Motor neuron (in vitro differentiated cells): ENCODE measurements around the gene ACP7. TPM values are rescaled to one million over a fixed set of nuclear protein-coding genes. Genes with fewer than 3 reads are reported as not detected.

Experiments
- ATAC-seq, 8 experiments: fragments of 200-7000 bp; cut with Tn5 transposase; replicated peaks in 6 of 8; 2 replicates each; pipeline ENCODE4 v1.8.0; 2021; ENCODE audit warnings: mild to moderate bottlenecking in 8 of 8, moderate library complexity in 8 of 8
- H3K27ac ChIP-seq, 2 donors: fragments of 250-450 bp; sonication (Bioruptor Pico); 2 replicates each; pipeline ENCODE4 v1.9.0; 2021; ENCODE audit warnings: antibody characterized with exemption in 2 of 2, mild to moderate bottlenecking in 2 of 2, moderate library complexity in 1 of 2
- H3K4me1 ChIP-seq, 2 donors: fragments of 250-450 bp; sonication (Bioruptor Pico); replicated peaks in 1 of 2; 2 replicates each; pipeline ENCODE4 v1.6.1; 2021; ENCODE audit warnings: antibody characterized with exemption in 2 of 2, mild to moderate bottlenecking in 2 of 2, moderate library complexity in 1 of 2
- H3K4me3 ChIP-seq, 5 donors: fragments of 250-450 bp; sonication (Bioruptor Pico); 2 replicates each; pipeline ENCODE4 v1.9.0; 2021; ENCODE audit warnings: antibody characterized with exemption in 5 of 5, mild to moderate bottlenecking in 5 of 5, moderate library complexity in 4 of 5
- WGBS, 10 experiments: fragments of 450-650 bp; shearing (Covaris generic); methylation state at CpG; one replicate each; pipeline ENCODE4 v1.0.0; 2022; 5-methylcytosine and 5-hydroxymethylcytosine counted together
- in situ Hi-C, 9 experiments: fragments of 400-800 bp; cut with MboI; loops; one replicate each; pipeline ENCODE4 v1.15.0; 2021; ENCODE audit warnings: low sequenced_read_pairs in 9 of 9, low pct_unique_long_range_greater_than_20kb in 2 of 9; ENCODE audit not compliant: unreplicated experiment in 9 of 9
- total RNA-seq, 8 experiments: library from RNA; unstranded; fragments of 300-600 nt; gene quantifications; 2 replicates each; pipeline versions ENCODE4 v1.2.3 to v1.2.4, GENCODE V29; 2022

The ACP7 gene
- total RNA-seq, 8 experiments from 2014 or later, result 0.07 to 0.42 (median 0.15) TPM; not detected in 3

DNA sequence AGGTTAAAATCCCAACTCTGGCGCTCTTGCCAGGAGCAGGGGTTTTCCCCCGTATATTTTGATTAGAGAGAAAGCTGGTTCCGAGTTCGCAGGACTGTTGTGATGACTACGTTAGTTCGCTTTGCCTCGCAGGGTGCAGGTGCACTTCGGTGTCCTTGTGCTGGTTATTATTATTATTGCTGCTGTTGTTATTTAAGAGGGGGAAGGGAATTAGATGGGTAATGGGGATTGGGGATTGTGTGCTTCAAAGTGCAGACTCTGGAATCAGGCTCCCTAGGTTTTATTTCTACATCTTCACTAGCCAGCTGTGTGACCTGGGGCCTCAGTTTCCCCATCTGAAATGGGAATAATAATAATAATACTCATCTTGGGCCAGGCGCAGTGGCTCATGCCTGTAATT is 15.2 kb downstream of the ACP7 start:
- in situ Hi-C loops, result no loop called here
- WGBS, 10 experiments, result 13 to 100% (median 77%) methylated on average over 1 to 4 of the region's 9 CpGs; no CpG with 5 or more reads in 6 of the 10 experiments
- H3K4me1 ChIP-seq, result no peaks in the 10 kb centered on the region
- no peak overlapping the region for H3K4me3 ChIP-seq
- no peak for ATAC-seq
- H3K27ac ChIP-seq, result no peak overlapping the region

DNA sequence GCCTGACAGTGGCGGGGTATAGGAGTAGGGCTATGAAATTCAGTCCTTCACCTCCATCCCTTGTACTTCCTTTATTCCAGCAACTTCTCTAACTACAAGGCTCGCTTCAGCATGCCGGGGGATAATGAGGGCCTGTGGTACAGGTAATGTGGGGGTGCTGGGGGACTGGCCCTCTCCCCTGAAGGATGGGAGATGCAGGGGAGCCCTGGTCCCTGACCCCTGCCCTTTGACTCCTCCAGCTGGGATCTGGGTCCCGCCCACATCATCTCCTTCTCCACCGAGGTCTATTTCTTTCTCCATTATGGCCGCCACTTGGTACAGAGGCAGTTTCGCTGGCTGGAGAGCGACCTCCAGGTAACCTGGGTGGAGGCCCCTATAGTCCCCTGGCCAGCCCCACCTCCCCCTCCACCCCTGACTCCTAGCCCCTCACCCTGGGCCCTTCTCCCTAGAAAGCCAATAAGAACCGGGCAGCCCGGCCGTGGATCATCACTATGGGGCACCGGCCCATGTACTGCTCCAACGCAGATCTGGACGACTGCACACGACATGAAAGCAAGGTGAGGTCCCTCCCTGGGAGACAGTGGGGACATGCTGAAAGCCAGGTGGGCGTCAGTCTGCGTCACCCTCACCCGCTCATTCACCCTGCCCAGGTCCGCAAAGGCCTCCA is 16.5 kb downstream of the ACP7 start:
- WGBS, 10 experiments, result 80 to 100% (median 100%) methylated on average over 1 to 2 of the region's 19 CpGs; no CpG with 5 or more reads in 7 of the 10 experiments
- Histone ChIP-seq H3K4me1 (no peaks in the 10 kb centered on the region), H3K27ac (no peak overlapping the region), H3K4me3 (no peak overlapping the region)
- no peak for ATAC-seq
- in situ Hi-C loops, result loop anchor here in 3 of 9 experiments (25.0 kb wide), 2 partner anchors 212 to 237 kb away; partner anchors contain the start of genes GMFG (in 2 of the 3), SAMD4B (in 2 of the 3) and LRFN1 (in 1 of the 3)

DNA sequence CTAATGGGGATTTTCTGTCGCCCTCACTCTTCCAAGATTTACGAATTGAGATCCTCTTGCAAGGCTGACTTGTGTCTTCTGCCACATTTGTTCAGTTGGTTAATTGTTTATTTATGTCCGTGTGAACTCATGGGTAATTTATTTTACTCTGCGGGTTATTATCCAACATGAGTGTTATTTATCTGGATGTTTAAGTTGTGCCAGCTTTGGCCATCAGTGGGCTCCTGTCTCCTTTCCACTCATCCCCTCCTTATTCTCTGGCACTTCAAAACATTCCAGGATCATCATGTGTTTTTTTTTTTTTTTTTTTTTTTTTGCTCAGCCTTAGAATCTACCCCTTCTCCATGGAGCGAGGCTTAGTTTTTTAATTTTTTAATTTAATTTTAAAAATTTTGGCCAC is 19.0 kb downstream of the ACP7 start:
- no peak overlapping the region for H3K27ac ChIP-seq
- no peak for ATAC-seq
- in situ Hi-C loops, result loop anchor here in 3 of 9 experiments (25.0 kb wide), 2 partner anchors 209 to 234 kb away; partner anchors contain the start of genes GMFG (in 2 of the 3), SAMD4B (in 2 of the 3) and LRFN1 (in 1 of the 3)
- no peaks in the 10 kb centered on the region for H3K4me1 ChIP-seq
- 37 to 95% (median 64%) methylated on average over 2 to 5 of the region's 5 CpGs for WGBS, 10 experiments
- H3K4me3 ChIP-seq, result no peak overlapping the region

DNA sequence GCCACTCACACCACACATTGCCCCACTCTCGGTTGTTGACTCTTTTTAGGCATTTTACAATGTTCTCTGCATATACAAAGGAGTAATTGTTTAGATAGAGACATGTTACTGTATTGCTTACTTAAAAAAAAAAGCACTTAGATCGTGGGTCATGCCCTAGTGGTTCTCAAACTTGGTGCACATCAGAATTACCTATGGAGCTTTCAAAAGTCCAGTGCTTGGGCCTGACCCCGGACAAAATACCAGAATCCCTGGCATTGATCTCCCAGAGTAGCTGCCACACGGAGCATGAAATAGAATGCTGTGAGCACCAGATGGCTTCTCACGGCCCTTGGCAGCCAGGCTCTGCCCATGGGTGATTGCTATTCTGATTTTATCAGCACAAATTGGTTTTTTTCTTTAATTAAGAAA is 20.0 kb downstream of the ACP7 start:
- H3K4me1 ChIP-seq, result no peaks in the 10 kb centered on the region
- in situ Hi-C loops, result loop anchor here in 3 of 9 experiments (25.0 kb wide), 2 partner anchors 208 to 233 kb away; partner anchors contain the start of genes GMFG (in 2 of the 3), SAMD4B (in 2 of the 3) and LRFN1 (in 1 of the 3)
- no peak for ATAC-seq
- 20 to 88% (median 57%) methylated on average over 2 to 4 of the region's 5 CpGs; no CpG with 5 or more reads in 1 of the 10 experiments for WGBS, 10 experiments
- no peak overlapping the region for H3K4me3 ChIP-seq
- no peak overlapping the region for H3K27ac ChIP-seq

DNA sequence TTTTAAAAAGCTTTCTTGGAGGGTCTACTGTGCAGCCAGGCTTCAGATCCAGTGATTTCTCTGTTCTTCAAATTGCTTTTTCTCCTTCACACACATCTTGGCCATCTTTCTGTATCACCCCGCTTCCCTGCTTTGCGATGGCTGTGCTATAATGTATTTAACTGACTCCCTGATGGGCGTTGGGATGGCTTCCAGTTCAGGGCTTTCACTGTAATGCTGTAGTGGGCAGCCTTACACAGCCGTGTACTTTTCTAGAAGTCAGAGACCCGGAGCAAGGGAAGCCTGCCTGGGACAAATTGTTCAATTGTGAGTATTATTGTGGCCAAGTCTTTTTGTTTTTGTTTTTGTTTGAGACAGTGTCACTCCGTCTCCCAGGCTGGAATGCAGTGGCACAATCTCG is 22.0 kb downstream of the ACP7 start:
- in situ Hi-C loops, result loop anchor here in 3 of 9 experiments (25.0 kb wide), 2 partner anchors 206 to 231 kb away; partner anchors contain the start of genes GMFG (in 2 of the 3), SAMD4B (in 2 of the 3) and LRFN1 (in 1 of the 3)
- no peak for ATAC-seq

DNA sequence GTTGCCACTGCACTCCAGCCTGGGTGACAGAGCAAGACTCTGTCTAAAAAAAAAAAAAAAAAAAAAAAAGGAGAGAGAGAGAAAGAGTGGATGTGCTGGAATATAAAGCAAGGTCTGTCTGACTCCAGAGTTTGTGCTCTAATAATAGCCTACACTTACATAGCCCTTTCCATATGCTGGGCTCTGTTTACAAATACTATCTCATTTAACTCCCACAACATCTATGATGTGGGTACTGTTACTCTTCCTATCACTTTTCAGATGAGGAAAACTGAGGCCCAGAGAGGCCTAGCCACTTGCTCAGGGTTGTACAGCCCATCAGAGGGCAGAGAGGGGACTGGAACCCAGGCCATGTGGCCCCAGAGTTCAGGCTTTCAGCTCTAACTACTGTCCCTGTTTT is 25.5 kb downstream of the ACP7 start:
- no peaks in the 10 kb centered on the region for H3K4me1 ChIP-seq
- ATAC-seq, result no peak
- H3K4me3 ChIP-seq, result no peak overlapping the region
- H3K27ac ChIP-seq, result no peak overlapping the region
- in situ Hi-C loops, result loop anchor here in 7 of 9 experiments (10.0 to 25.0 kb wide), 4 partner anchors 203 to 228 kb away; partner anchors contain the start of genes LRFN1 (in 4 of the 7), GMFG (in 3 of the 7) and SAMD4B (in 2 of the 7)

More for the DNA sequence above, 22.0 kb downstream of the ACP7 start:
- 8 to 94% (median 65%) methylated on average over 1 to 3 of the region's 7 CpGs; no CpG with 5 or more reads in 2 of the 10 experiments for WGBS, 10 experiments
- no peak overlapping the region for H3K27ac ChIP-seq
- H3K4me3 ChIP-seq, result no peak overlapping the region
- H3K4me1 ChIP-seq, result no peaks in the 10 kb centered on the region

DNA sequence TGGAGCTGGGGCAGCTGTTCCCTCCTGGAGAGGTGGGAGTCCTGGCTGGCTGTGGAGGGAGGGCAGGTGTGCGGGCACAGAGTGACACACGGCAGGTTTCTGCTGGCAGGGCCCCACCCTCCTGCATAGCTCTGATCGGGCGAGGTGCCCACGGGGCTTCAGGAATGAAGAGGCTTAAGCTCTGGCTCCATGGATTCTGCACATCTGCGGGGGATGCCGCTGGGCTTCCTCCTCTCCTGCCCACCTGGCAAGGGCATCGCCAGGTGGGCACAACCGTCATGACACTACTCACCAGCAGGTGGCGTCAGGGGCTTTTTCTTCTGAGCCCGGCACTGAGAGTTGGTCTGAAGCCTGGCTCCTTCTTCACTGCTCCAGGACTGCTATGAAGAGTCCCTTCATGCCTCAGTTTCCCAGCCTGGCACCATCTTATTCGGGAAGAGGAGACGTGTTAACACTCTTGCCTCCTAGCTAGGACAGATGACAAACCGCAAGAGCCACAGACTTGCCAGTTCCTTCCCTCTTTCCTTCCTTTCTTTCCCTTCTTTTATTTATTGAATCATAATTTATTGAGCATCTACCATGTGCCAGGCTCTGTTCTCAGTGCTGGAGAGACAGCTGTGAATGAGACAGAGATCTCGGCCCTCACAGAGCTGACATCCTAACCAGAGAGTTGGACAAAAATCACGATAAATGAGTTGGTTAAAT is 26.2 kb downstream of the ACP7 start:
- peak; percentile 61 to 86 (median 70) for ATAC-seq
- WGBS, 10 experiments, result 0 to 50% (median 19%) methylated on average over 1 to 6 of the region's 16 CpGs; no CpG with 5 or more reads in 1 of the 10 experiments
- no peak overlapping the region for H3K4me3 ChIP-seq
- in situ Hi-C loops, result loop anchor here in 7 of 9 experiments (10.0 to 25.0 kb wide), 4 partner anchors 202 to 227 kb away; partner anchors contain the start of genes LRFN1 (in 4 of the 7), GMFG (in 3 of the 7) and SAMD4B (in 2 of the 7)
- no peak overlapping the region for H3K27ac ChIP-seq
- no peaks in the 10 kb centered on the region for H3K4me1 ChIP-seq

DNA sequence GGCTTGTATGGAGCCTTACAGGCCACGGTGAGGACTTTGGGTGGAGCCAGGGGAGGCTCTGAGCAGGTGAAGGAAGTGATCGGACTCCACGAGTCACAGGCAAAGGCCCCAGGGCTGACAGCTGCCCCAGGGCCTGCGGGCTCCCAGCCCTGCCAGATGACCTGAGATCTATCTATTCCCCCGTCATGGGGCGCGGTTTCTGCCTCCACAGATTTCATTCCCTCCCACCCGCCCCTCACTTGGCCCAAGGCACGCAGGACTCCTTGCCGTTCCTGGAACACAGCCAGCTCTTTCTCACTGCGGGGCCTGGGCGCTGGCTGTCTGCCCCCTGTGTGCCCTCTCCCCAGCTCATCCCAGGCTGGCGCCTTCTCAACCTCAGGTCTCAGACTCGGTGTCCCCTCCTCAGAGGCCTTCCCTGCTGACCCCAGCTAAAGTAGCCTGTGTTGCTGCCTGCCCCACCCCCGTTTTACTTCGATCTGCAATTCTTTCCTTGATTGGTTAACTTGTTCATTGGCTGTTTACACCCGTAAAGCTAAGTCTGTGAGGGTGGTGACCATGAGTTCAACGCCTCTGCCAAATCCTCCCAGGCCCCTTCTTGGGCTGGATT is 27.5 kb downstream of the ACP7 start:
- no peak overlapping the region for H3K4me3 ChIP-seq
- no peaks in the 10 kb centered on the region for H3K4me1 ChIP-seq
- H3K27ac ChIP-seq, result no peak overlapping the region
- peak in 4 of 8 experiments; percentile 52 to 77 (median 68) for ATAC-seq
- in situ Hi-C loops, result loop anchor here in 7 of 9 experiments (10.0 to 25.0 kb wide), 4 partner anchors 201 to 226 kb away; partner anchors contain the start of genes LRFN1 (in 4 of the 7), GMFG (in 3 of the 7) and SAMD4B (in 2 of the 7)
- 0 to 22% (median 18%) methylated on average over 2 to 5 of the region's 18 CpGs; no CpG with 5 or more reads in 6 of the 10 experiments for WGBS, 10 experiments

DNA sequence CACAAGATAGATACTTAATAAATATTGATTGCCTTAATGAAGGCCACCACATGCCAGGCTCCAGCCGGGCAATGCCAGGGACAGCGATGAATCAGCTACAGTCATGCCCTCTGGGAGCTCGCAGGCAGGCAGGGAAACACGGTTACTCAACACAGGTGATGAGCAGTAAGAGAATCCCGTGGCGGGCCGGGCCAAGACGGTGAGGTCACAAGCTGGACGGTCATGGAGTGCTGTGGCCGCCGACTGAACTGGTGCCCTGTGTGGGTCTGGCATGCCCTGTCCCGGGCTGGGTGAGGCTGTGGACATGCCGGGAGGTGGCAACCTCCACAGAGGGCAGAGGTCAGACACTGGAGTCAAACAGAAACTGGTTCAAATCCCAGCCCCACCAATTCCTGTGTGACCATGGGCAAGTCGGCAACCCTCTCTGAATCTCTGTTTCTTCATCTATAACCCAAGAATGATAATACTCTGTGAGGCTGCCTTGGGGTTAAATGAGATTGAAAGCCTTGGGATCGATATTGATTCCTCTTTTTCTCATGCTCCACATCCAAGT is 28.2 kb downstream of the ACP7 start:
- Histone ChIP-seq H3K27ac (no peak overlapping the region), H3K4me3 (no peak overlapping the region), H3K4me1 (no peaks in the 10 kb centered on the region)
- WGBS, 10 experiments, result 59 to 100% (median 83%) methylated on average over 1 to 6 of the region's 15 CpGs; no CpG with 5 or more reads in 2 of the 10 experiments
- in situ Hi-C loops, result loop anchor here in 7 of 9 experiments (10.0 to 25.0 kb wide), 4 partner anchors 200 to 225 kb away; partner anchors contain the start of genes LRFN1 (in 4 of the 7), GMFG (in 3 of the 7) and SAMD4B (in 2 of the 7)
- ATAC-seq, result no peak

DNA sequence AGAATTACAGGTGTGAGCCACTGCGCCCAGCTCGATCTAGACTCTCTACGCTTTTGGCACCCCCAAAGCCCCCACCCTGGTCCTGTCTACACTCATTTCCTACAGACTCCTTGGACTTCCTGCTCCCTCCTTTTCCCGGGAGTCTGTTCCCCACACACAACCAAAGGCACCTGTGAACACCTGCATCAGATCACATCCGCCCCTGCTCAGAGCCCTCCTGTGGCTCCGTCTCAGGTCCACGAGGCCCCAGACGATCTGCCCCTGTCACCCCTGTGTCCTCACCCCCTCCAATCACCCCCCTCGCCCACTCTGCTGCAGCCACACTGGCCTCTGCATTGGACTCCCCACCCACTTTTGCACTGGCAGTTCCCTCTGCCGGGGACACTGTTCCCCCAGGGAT is 29.0 kb downstream of the ACP7 start:
- 79 to 100% (median 90%) methylated on average over 1 to 2 of the region's 10 CpGs; no CpG with 5 or more reads in 7 of the 10 experiments for WGBS, 10 experiments
- H3K4me3 ChIP-seq, result no peak overlapping the region
- in situ Hi-C loops, result loop anchor here in 7 of 9 experiments (10.0 to 25.0 kb wide), 4 partner anchors 199 to 224 kb away; partner anchors contain the start of genes LRFN1 (in 4 of the 7), GMFG (in 3 of the 7) and SAMD4B (in 2 of the 7)
- H3K27ac ChIP-seq, result no peak overlapping the region
- no peak for ATAC-seq
- no peaks in the 10 kb centered on the region for H3K4me1 ChIP-seq

DNA sequence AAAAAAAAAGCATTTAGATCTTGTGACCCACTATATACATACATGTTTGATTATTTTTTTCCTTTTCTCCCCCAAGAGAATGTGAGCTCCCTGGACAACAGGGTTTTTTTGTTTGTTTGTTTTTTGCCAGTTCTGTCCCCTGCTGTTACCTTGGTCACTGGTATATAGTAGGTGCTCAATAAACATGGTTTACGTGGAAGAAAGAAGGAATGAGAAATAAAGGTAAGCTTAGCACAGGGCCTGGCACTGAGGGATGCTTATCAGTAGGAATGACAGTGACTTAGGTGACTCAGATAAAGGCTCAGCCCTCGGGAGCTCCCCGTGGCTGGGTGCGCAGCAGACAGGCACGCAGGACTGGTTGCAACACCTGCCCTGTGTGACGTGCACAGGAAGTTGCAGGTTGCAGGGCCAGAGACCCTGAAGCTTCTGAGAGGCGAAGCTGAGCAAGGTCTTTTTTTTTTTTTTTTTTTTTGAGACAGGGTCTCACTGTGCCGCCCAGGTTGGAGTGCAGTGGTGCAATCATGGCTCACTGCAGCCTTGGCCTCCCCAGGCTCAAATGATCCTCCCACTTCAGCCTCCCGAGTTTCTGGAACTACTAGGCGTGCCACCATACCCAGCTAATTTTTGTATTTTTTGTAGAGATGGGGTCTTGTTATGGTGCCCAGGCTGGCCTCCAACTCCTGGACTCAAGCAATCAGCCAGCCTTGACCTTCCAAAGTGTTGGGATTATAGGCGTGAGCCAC is 31.1 kb downstream of the ACP7 start:
- WGBS, 10 experiments, result 50 to 100% (median 75%) methylated on average over 1 to 7 of the region's 11 CpGs; no CpG with 5 or more reads in 2 of the 10 experiments
- in situ Hi-C loops, result loop anchor here in 7 of 9 experiments (10.0 to 25.0 kb wide), 4 partner anchors 197 to 222 kb away; partner anchors contain the start of genes LRFN1 (in 4 of the 7), GMFG (in 3 of the 7) and SAMD4B (in 2 of the 7)
- H3K4me1 ChIP-seq, result no peaks in the 10 kb centered on the region
- no peak overlapping the region for H3K4me3 ChIP-seq
- ATAC-seq, result no peak
- no peak overlapping the region for H3K27ac ChIP-seq
